Tibial nerve (tissue), 4 donors: ENCODE measurements around the gene AKR1C2. TPM values are rescaled to one million over a fixed set of nuclear protein-coding genes. Genes with fewer than 3 reads are reported as not detected.
"Not testable (repeated sequence)": the region's sequence is repeated elsewhere in the genome, so short reads cannot be mapped to it uniquely, and the experiment has no call there.

Experiments
- DNase-seq, 2 donors: peaks; one replicate each; pipeline ENCODE4 v3.0.0-alpha.2; 2019; ENCODE audit warnings: low spot score in 2 of 2
- H3K27ac ChIP-seq, 4 donors: fragments of 200-600 bp; sonication (generic) in 3 of 4; one replicate each; pipeline ENCODE4 v1.5.1; 2017 to 2019; ENCODE audit warnings: mild to moderate bottlenecking in 1 of 4
- H3K27me3 ChIP-seq, 2 donors: fragments of 200-600 bp; sonication (generic) in 1 of 2; one replicate each; pipeline versions ENCODE4 v1.5.1 to v1.6.0; 2017 to 2019
- H3K36me3 ChIP-seq, 3 donors: fragments of 200-600 bp; sonication (generic); one replicate each; pipeline ENCODE4 v1.5.1; 2018 to 2019
- H3K4me1 ChIP-seq, 4 donors: fragments of 200-600 bp; sonication (generic) in 3 of 4; one replicate each; pipeline ENCODE4 v1.5.1; 2017 to 2019
- H3K4me3 ChIP-seq, 4 donors: fragments of 200-600 bp; sonication (generic) in 3 of 4; one replicate each; pipeline ENCODE4 v1.5.1; 2017 to 2019; ENCODE audit warnings: mild to moderate bottlenecking in 1 of 4, moderate library complexity in 1 of 4
- H3K9me3 ChIP-seq, 4 donors: fragments of 200-600 bp; sonication (generic) in 3 of 4; one replicate each; pipeline ENCODE4 v1.5.1; 2017 to 2019
- CTCF ChIP-seq, 5 experiments: fragments of 200-600 bp in 3 of 5; fragments of 450-650 bp in 2 of 5; sonication (generic) in 3 of 5; IDR thresholded peaks; one replicate each; pipeline ENCODE4 v1.5.1; 2016 to 2019; ENCODE audit warnings: antibody characterized with exemption in 5 of 5, mild to moderate bottlenecking in 3 of 5, moderate library complexity in 2 of 5
- EP300 ChIP-seq, 2 donors: sonication (generic); formaldehyde crosslinking; IDR thresholded peaks; one replicate each; pipeline ENCODE4 v1.6.1; 2017; ENCODE audit warnings: antibody characterized with exemption in 2 of 2, mild to moderate bottlenecking in 1 of 2
- POLR2A ChIP-seq, 2 donors: fragments of 450-650 bp; IDR thresholded peaks; one replicate each; pipeline ENCODE4 v1.6.1; 2017; ENCODE audit warnings: antibody characterized with exemption in 2 of 2, mild to moderate bottlenecking in 2 of 2, moderate library complexity in 2 of 2
- WGBS, 2 donors: methylation state at CpG; one replicate each; pipeline ENCODE4 v1.1.5; 2018; 5-methylcytosine and 5-hydroxymethylcytosine counted together
- total RNA-seq, 4 donors: library from RNA; depleted of rRNA; stranded (reverse); fragments of >200 nt; gene quantifications; one replicate each; pipeline ENCODE4 v1.1.0, GENCODE V29; 2016

AKR1C2 gene
- total RNA-seq, 4 donors from 2014 or later: 24.7 to 52.2 (median 39.6) TPM

GRCh38 chr10:5038101-5038500, 34.4 kb upstream of the AKR1C2 start:
- no peak for TF ChIP-seq CTCF (IDR thresholded peaks at IDR 0.05)
- no peak for TF ChIP-seq EP300 (IDR thresholded peaks at IDR 0.05)
- TF ChIP-seq POLR2A (IDR thresholded peaks at IDR 0.05): no peak
- Histone ChIP-seq H3K27me3 (no peaks in the 10 kb centered on the region), H3K4me3 (no peak overlapping the region), H3K27ac (no peak overlapping the region), H3K9me3 (peaks cover 0 to 25% (median 3%) of the 10 kb centered on the region in 4 donors), H3K4me1 (peaks cover 0 to 4% (median 0%) of the 10 kb centered on the region in 4 donors), H3K36me3 (no peaks in the 10 kb centered on the region)
- DNase-seq: no peak
- 78% methylated on average over 2 of the region's 2 CpGs for WGBS, 2 donors

- H3K27ac ChIP-seq: no peak overlapping the region
- no peaks in the 10 kb centered on the region for H3K4me1 ChIP-seq
- TF ChIP-seq POLR2A (IDR thresholded peaks at IDR 0.05) (no peak), CTCF (IDR thresholded peaks at IDR 0.05) (no peak), EP300 (IDR thresholded peaks at IDR 0.05) (no peak)
- H3K9me3 ChIP-seq: peaks cover 0 to 29% (median 3%) of the 10 kb centered on the region in 4 donors
- H3K4me3 ChIP-seq: no peak overlapping the region
- 54% methylated on average over 2 of the region's 2 CpGs for WGBS, 2 donors
- no peaks in the 10 kb centered on the region for H3K27me3 ChIP-seq
- no peaks in the 10 kb centered on the region for H3K36me3 ChIP-seq
- no peak for DNase-seq
Measured at GRCh38 chr10:5036511-5036910, 32.9 kb upstream of the AKR1C2 start.

- Histone ChIP-seq H3K27ac (no peak overlapping the region), H3K9me3 (peaks cover 0 to 40% (median 9%) of the 10 kb centered on the region in 4 donors), H3K36me3 (no peaks in the 10 kb centered on the region), H3K4me3 (no peak overlapping the region), H3K27me3 (no peaks in the 10 kb centered on the region), H3K4me1 (no peaks in the 10 kb centered on the region)
- DNase-seq: no peak
- no peak for TF ChIP-seq CTCF (IDR thresholded peaks at IDR 0.05)
- no peak for TF ChIP-seq EP300 (IDR thresholded peaks at IDR 0.05)
- 92% methylated on average over 10 of the region's 10 CpGs for WGBS, 2 donors
Measured at GRCh38 chr10:5035356-5035755, 31.7 kb upstream of the AKR1C2 start.

GRCh38 chr10:5034588-5034987, 30.9 kb upstream of the AKR1C2 start:
- no peak for DNase-seq
- Histone ChIP-seq H3K27me3 (no peaks in the 10 kb centered on the region), H3K9me3 (peaks cover 0 to 46% (median 9%) of the 10 kb centered on the region in 4 donors), H3K4me1 (no peaks in the 10 kb centered on the region), H3K36me3 (no peaks in the 10 kb centered on the region), H3K27ac (no peak overlapping the region), H3K4me3 (no peak overlapping the region)
- TF ChIP-seq EP300 (IDR thresholded peaks at IDR 0.05) (no peak), CTCF (IDR thresholded peaks at IDR 0.05) (no peak), POLR2A (IDR thresholded peaks at IDR 0.05) (no peak)

GRCh38 chr10:5033061-5033778, 29.6 kb upstream of the AKR1C2 start:
- 50% methylated on average over 2 of the region's 2 CpGs for WGBS, 2 donors
- H3K9me3 ChIP-seq: peaks cover 0 to 51% (median 9%) of the 10 kb centered on the region in 4 donors
- H3K4me3 ChIP-seq: no peak overlapping the region
- H3K27me3 ChIP-seq: no peaks in the 10 kb centered on the region
- no peaks in the 10 kb centered on the region for H3K4me1 ChIP-seq
- TF ChIP-seq EP300 (IDR thresholded peaks at IDR 0.05) (no peak), CTCF (IDR thresholded peaks at IDR 0.05) (no peak), POLR2A (IDR thresholded peaks at IDR 0.05) (no peak)
- H3K27ac ChIP-seq: no peak overlapping the region
- no peak for DNase-seq
- no peaks in the 10 kb centered on the region for H3K36me3 ChIP-seq

- H3K27me3 ChIP-seq, H3K36me3 ChIP-seq, H3K4me3 ChIP-seq, DNase-seq, H3K27ac ChIP-seq, H3K4me1 ChIP-seq: not testable (repeated sequence)
- 85 to 91% methylated on average over 9 to 16 of the region's 22 CpGs for WGBS, 2 donors
- H3K9me3 ChIP-seq: peaks cover 0 to 51% (median 9%) of the 10 kb centered on the region in 4 donors
Measured at GRCh38 chr10:5032444-5032843, 28.8 kb upstream of the AKR1C2 start.

GRCh38 chr10:5031588-5031987, 27.9 kb upstream of the AKR1C2 start:
- H3K27ac ChIP-seq, H3K4me1 ChIP-seq, H3K36me3 ChIP-seq, H3K27me3 ChIP-seq, H3K4me3 ChIP-seq, DNase-seq: not testable (repeated sequence)
- H3K9me3 ChIP-seq: peaks cover 0 to 51% (median 9%) of the 10 kb centered on the region in 4 donors
- WGBS, 2 donors: 81 to 90% methylated on average over 4 of the region's 4 CpGs
